ENCODE results near the gene DMRT1.

DMRT1 gene

GRCh38 chr9:962023-962422, 120.5 kb downstream of the DMRT1 start:
- DNase-seq (ENCODE audit: insufficient read length, low spot score) (no peak), FAIRE-seq (no peak)
- no peak for TF ChIP-seq POU2F2 (IDR thresholded peaks at IDR 0.05; ENCODE audit: low read depth, low read length)
- TF ChIP-seq SPI1 (IDR thresholded peaks at IDR 0.05; ENCODE audit: low read depth, low read length): no peak
- TF ChIP-seq POLR2A (IDR thresholded peaks at IDR 0.05; ENCODE audit: low read depth, low read length): no peak
- no peak for TF ChIP-seq TAF1 (IDR thresholded peaks at IDR 0.05; ENCODE audit: low read depth, low read length)
- TF ChIP-seq POLR2AphosphoS5 (IDR thresholded peaks at IDR 0.05; ENCODE audit: low read depth, low read length): no peak
- TF ChIP-seq PAX5 (IDR thresholded peaks at IDR 0.05; ENCODE audit: insufficient read depth, low read length, severe bottlenecking): no peak

GRCh38 chr9:965497-965896, 124.0 kb downstream of the DMRT1 start:
- no peak for DNase-seq (ENCODE audit: insufficient read length, low spot score)
- no peak for FAIRE-seq
- TF ChIP-seq POU2F2 (IDR thresholded peaks at IDR 0.05; ENCODE audit: low read depth, low read length) (no peak), POLR2A (IDR thresholded peaks at IDR 0.05; ENCODE audit: low read depth, low read length) (no peak), TAF1 (IDR thresholded peaks at IDR 0.05; ENCODE audit: low read depth, low read length) (no peak)

DNA sequence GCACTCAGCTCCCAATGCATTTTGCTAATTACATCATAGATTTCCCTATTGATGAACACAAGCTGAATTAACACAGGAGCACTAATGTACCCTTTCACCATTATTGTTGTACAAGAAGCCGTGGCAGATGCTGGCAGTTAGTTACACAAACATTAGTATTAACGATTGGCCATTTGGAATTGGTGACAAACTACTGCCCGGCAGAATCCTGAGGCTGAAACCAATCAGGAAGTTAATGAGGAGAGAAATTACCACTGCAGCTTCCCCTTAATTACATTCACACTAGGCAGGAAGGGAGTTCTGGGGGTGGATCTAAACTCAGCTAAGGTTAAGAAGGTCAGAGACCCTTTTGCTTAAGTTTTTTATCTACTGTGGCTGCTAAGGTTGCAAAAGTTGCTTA, 125.4 kb downstream of the DMRT1 start:
- no peak for FAIRE-seq
- DNase-seq (ENCODE audit: insufficient read length, low spot score): no peak
- TF ChIP-seq POLR2A (IDR thresholded peaks at IDR 0.05; ENCODE audit: low read depth, low read length) (no peak), PAX5 (IDR thresholded peaks at IDR 0.05; ENCODE audit: insufficient read depth, low read length, severe bottlenecking) (no peak), TAF1 (IDR thresholded peaks at IDR 0.05; ENCODE audit: low read depth, low read length) (no peak), SPI1 (IDR thresholded peaks at IDR 0.05; ENCODE audit: low read depth, low read length) (no peak), POU2F2 (IDR thresholded peaks at IDR 0.05; ENCODE audit: low read depth, low read length) (no peak), POLR2AphosphoS5 (IDR thresholded peaks at IDR 0.05; ENCODE audit: low read depth, low read length) (no peak)

GRCh38 chr9:967436-967835, 125.9 kb downstream of the DMRT1 start:
- DNase-seq (ENCODE audit: insufficient read length, low spot score) (no peak), FAIRE-seq (no peak)
- TF ChIP-seq POLR2AphosphoS5 (IDR thresholded peaks at IDR 0.05; ENCODE audit: low read depth, low read length) (no peak), SPI1 (IDR thresholded peaks at IDR 0.05; ENCODE audit: low read depth, low read length) (no peak), TAF1 (IDR thresholded peaks at IDR 0.05; ENCODE audit: low read depth, low read length) (no peak), POLR2A (IDR thresholded peaks at IDR 0.05; ENCODE audit: low read depth, low read length) (no peak), PAX5 (IDR thresholded peaks at IDR 0.05; ENCODE audit: insufficient read depth, low read length, severe bottlenecking) (no peak), POU2F2 (IDR thresholded peaks at IDR 0.05; ENCODE audit: low read depth, low read length) (no peak)

GRCh38 chr9:967903-968641, 126.6 kb downstream of the DMRT1 start:
- no peak for FAIRE-seq
- no peak for TF ChIP-seq PAX5 (IDR thresholded peaks at IDR 0.05; ENCODE audit: insufficient read depth, low read length, severe bottlenecking)
- no peak for DNase-seq (ENCODE audit: insufficient read length, low spot score)

DNA sequence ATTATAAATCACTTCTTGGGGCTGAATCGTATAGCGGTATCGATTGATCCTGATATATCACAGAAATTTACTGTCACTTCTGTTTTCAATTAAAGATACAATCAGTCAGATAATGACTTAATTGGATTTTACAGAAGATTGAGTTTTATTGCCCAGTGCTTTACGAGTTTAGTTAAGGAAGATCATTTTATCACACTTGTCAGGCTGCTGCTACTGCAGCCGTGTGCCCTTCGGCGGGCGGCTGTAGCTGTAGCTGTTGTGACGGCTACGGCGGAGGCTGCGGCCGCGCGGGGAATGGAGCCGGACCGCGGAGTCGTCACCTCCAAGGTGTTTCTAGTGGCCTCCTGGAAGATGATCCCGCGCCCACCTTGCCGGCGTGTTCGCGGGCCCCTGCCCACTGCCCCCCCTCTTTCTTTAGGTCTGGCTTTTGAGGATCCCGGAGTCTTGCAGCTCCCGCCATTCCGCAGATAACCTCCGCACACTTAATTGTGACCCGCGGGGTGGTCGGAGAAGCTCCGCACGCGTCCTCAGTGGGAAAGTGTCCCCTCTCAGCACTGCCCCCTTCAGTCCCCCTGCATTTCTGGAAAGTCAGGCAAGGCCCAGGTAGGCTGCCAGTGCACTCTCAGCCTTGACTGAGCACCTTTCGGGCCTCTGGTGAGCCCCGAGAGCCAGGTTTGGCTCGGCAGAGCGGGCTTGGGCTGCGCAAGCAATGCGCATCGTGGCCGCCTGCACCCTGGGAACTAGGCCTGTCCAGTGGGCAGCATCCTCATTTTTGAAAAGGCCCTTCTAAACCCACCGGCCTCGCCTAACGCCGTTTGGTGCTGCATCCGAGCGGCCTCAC, 128.0 kb downstream of the DMRT1 start:
- TF ChIP-seq PAX5 (IDR thresholded peaks at IDR 0.05; ENCODE audit: insufficient read depth, low read length, severe bottlenecking): no peak
- DNase-seq (ENCODE audit: insufficient read length, low spot score): no peak
- FAIRE-seq: no peak

GRCh38 chr9:970151-970996, 128.9 kb downstream of the DMRT1 start:
- FAIRE-seq: no peak
- TF ChIP-seq TAF1 (IDR thresholded peaks at IDR 0.05; ENCODE audit: low read depth, low read length): no peak
- DNase-seq (ENCODE audit: insufficient read length, low spot score): no peak

- no peak for TF ChIP-seq POU2F2 (IDR thresholded peaks at IDR 0.05; ENCODE audit: low read depth, low read length)
- TF ChIP-seq POLR2A (IDR thresholded peaks at IDR 0.05; ENCODE audit: low read depth, low read length): no peak
- no peak for TF ChIP-seq PAX5 (IDR thresholded peaks at IDR 0.05; ENCODE audit: insufficient read depth, low read length, severe bottlenecking)
- no peak for TF ChIP-seq TAF1 (IDR thresholded peaks at IDR 0.05; ENCODE audit: low read depth, low read length)
- TF ChIP-seq POLR2AphosphoS5 (IDR thresholded peaks at IDR 0.05; ENCODE audit: low read depth, low read length): no peak
- TF ChIP-seq SPI1 (IDR thresholded peaks at IDR 0.05; ENCODE audit: low read depth, low read length): no peak
- no peak for FAIRE-seq
- DNase-seq (ENCODE audit: insufficient read length, low spot score): no peak
These were observed 130.5 kb downstream of the DMRT1 start for GRCh38 chr9:971901-972500.

DNA sequence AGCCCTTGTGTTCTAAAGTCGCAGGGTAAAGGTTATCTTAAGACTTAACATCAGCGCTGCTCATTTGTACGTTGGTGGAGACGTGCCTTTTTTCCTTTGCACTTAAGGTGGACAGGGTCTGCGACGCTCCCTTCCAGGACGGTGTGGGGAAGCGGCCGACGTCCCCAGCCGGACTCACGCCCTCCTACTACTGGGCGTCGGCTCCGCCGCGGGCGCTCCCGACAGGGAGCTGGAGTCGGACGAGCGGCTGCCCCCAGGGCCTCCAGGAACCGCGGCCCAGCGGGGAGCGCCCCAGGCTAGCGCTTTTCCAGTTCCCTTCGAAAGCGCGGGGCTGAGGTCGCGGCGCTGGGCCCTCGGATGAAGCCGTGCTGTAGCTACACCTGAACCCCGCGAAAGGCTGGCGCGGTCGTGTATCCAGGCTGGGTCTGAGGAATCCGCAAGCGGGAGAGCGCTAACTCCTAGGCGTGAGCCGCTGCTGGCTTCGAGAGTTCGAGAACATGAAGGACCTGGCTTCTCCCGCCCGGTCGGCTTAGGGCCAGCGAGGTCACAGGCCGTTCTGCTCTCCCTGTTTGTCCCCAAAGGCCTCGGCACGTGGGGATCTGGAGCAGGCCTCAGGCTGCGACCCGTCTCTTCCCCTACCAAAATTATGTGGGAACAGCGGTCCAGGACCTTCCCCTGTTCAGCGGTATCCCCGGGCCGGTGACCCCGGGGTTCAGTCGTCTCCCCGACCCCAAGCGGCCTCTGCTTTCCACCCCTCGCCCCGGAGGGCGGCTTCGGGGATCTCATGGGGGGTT, 131.2 kb downstream of the DMRT1 start:
- DNase-seq (ENCODE audit: insufficient read length, low spot score) (no peak), FAIRE-seq (no peak)
- TF ChIP-seq SPI1 (IDR thresholded peaks at IDR 0.05; ENCODE audit: low read depth, low read length) (no peak), POLR2AphosphoS5 (IDR thresholded peaks at IDR 0.05; ENCODE audit: low read depth, low read length) (no peak), TAF1 (IDR thresholded peaks at IDR 0.05; ENCODE audit: low read depth, low read length) (no peak), PAX5 (IDR thresholded peaks at IDR 0.05; ENCODE audit: insufficient read depth, low read length, severe bottlenecking) (no peak), POU2F2 (IDR thresholded peaks at IDR 0.05; ENCODE audit: low read depth, low read length) (no peak), POLR2A (IDR thresholded peaks at IDR 0.05; ENCODE audit: low read depth, low read length) (no peak)
